Measurements from ENCODE around the gene PRKN. TPM values are rescaled to one million over a fixed set of nuclear protein-coding genes. Genes with fewer than 3 reads are reported as not detected.
A peak's percentile ranks its signal among the peaks of the same experiment; 100 is the strongest.

PRKN gene
- total RNA-seq, 2 experiments from 2014 or later, result 0.63 TPM; not detected in 1

DNA sequence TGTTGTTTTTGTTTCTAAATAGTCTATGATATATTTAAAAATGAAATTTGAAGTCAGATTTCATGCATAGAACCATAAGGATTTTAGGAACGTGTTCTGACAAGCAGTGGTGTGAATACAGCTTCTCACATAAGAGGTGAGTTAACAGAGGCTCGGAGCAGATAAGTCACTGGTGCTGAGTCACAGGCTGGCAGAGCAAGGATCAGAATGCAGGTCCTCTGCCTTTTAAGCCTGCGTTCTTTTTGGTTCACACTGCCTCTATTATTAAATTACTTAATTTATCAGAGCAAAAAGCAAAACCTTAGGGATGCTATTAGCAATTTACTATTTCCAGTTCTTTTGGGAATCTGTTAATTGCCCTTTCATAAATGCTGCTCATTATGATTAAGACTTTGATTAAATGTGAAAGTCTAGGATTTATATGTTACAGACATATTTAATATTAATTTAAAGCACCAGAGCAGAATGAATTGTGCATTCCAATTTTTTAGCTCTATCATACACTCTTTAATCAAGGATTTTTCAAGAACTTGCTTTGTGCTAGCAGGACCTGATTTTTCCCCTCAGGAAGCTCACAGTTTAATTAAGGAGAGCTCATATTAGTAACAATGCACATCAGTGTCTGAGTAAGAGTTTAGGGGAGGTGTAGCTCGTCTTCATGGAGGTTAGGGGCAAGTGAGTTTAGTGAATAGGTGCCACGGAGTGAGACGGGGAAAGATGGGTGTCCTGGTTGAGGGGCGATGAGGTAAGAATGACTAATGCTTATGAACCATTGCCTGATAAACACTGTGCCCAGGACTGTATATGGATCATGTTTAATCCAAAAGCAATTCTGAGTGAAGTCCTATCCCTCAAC, 1241.0 kb downstream of the PRKN start:
- H3K9me3 Mint-ChIP-seq (ENCODE audit: insufficient read depth), result no peaks in the 10 kb centered on the region
- ChIA-PET POLR2A (interaction anchor here (0.6 kb wide), 1 partner anchor 1514 kb away, joined by 3 read pairs; no protein-coding TSS in a partner anchor), CTCF (interaction anchor here (1.2 kb wide), 1 partner anchor 68 kb away, joined by 3 read pairs; no protein-coding TSS in a partner anchor)
- no peaks in the 10 kb centered on the region for H3K27me3 Mint-ChIP-seq (ENCODE audit: low read depth)
- no peaks in the 10 kb centered on the region for H3K36me3 Mint-ChIP-seq (ENCODE audit: low read depth)
- no peak for DNase-seq
- no peak overlapping the region for H3K4me3 Mint-ChIP-seq
- H3K4me1 Mint-ChIP-seq (ENCODE audit: low read depth), result no peaks in the 10 kb centered on the region
- no peak for ATAC-seq
- no peak overlapping the region for H3K27ac Mint-ChIP-seq

DNA sequence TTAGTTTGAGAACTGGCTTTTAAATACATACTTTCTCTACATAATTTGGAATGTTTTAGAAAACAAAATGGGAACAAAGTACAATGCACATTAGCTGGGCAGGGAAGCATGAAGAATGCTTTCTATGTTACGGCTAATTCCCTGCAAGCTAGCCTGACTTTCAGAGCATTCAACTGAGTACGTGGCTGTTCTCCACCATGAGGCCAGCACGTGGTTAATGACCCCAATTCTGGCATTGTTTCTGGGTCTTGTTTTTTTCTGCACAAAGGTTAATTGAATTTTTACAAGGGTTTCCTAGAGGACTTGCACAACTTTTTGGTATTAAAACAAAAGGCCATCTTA, 1245.1 kb downstream of the PRKN start:
- no peaks in the 10 kb centered on the region for H3K36me3 Mint-ChIP-seq (ENCODE audit: low read depth)
- CTCF ChIA-PET, result no interaction called here
- no peak overlapping the region for H3K4me3 Mint-ChIP-seq
- no peaks in the 10 kb centered on the region for H3K4me1 Mint-ChIP-seq (ENCODE audit: low read depth)
- POLR2A ChIA-PET, result no interaction called here
- H3K27ac Mint-ChIP-seq, result no peak overlapping the region
- H3K27me3 Mint-ChIP-seq (ENCODE audit: low read depth), result no peaks in the 10 kb centered on the region
- H3K9me3 Mint-ChIP-seq (ENCODE audit: insufficient read depth), result no peaks in the 10 kb centered on the region
- DNase-seq (no peak), ATAC-seq (no peak)

DNA sequence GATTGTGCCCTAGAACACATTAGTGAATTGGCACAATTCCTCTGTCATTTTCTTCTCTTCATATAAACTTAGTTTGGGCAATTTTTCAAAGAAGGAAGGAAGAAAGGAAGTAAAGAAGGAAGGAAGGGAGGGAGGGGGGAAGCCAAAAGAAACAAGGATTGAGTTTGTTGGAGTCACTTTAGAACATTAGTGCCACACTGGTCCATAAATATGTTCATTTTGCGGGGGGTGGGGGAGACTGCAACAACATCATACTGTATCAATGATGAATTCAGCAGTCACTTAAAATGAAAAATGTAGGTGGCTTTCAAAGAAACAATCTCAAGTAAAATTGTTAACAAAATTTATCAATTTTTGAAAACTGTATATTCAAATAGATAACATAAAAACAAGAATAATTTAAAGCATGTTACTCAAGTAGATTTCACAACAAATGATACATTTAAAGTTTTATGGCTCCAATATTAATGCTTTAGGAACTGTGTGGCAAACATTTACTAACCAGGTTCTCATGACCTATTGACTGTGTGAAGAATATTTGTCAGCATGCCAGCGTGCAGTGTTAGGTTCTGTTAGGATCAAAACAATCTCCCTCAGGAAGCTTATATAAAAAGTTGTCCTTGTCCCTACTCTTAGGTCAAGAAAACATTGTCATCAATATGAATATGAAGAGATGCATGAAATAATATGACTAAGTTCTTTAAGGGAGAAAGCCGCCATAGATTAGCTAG, 1245.6 kb downstream of the PRKN start:
- ATAC-seq, result no peak
- H3K27ac Mint-ChIP-seq, result no peak overlapping the region
- DNase-seq, result no peak
- ChIA-PET POLR2A (no interaction called here), CTCF (no interaction called here)
- H3K4me1 Mint-ChIP-seq (ENCODE audit: low read depth), result no peaks in the 10 kb centered on the region
- no peaks in the 10 kb centered on the region for H3K36me3 Mint-ChIP-seq (ENCODE audit: low read depth)
- H3K9me3 Mint-ChIP-seq (ENCODE audit: insufficient read depth), result no peaks in the 10 kb centered on the region
- no peak overlapping the region for H3K4me3 Mint-ChIP-seq
- no peaks in the 10 kb centered on the region for H3K27me3 Mint-ChIP-seq (ENCODE audit: low read depth)

DNA sequence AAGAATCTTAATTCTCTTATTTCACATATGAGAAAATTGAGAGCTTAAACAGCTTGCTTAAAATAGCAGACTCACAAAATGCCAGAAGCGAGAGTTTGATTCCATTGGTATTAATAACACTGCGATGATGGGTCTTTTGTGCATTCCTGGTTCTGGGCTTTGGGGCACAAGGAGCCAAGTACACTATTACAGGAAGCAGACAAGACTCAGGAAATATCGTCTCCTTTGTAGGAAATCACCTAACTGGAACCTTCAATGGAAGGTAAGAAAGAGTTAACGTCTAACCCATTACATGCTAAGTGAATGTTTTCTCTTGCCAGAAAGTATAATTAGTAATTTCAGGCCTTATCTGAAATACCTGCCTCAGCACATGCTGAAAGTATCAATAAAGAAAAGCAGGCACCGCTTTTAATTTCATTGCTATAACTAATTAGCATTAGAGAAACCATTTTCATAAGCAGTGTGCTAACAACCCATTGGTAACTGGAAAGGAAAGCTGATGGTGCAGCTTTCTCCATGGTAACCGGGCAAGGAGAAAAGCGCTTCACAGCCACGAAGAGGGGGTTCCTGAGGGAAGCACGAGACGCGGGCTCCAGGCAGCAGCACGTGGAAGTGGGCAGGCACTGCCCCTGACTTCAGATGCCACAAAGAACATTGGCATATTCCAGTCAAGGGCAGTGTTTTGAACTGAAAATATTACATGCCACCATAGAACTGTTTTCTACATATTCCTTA, 1247.0 kb downstream of the PRKN start:
- ChIA-PET CTCF (interaction anchor here (1.1 kb wide), 1 partner anchor 62 kb away, joined by 3 read pairs; no protein-coding TSS in a partner anchor), POLR2A (no interaction called here)
- H3K27ac Mint-ChIP-seq, result no peak overlapping the region
- no peaks in the 10 kb centered on the region for H3K27me3 Mint-ChIP-seq (ENCODE audit: low read depth)
- H3K4me1 Mint-ChIP-seq (ENCODE audit: low read depth), result no peaks in the 10 kb centered on the region
- no peaks in the 10 kb centered on the region for H3K36me3 Mint-ChIP-seq (ENCODE audit: low read depth)
- no peak overlapping the region for H3K4me3 Mint-ChIP-seq
- no peak for ATAC-seq
- H3K9me3 Mint-ChIP-seq (ENCODE audit: insufficient read depth), result no peaks in the 10 kb centered on the region
- no peak for DNase-seq

DNA sequence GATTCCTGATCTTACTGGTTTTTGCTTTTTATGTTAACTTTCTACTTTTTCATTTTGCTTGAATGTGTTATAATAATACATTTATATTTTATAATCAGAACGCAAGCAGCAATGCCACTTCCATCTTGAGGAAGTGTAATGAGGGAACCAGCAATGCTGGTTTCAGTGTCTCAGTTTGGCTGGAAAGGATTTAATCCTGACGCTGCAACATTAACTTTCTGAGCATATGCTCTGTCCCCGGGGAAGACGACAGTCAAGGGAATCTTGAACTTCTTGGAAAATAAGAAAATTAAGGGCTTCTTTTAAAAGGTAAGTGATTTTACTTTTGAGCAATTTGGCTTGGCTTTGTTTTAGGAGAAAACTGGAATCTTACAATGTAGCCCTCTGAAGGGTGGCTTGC, 1248.2 kb downstream of the PRKN start:
- DNase-seq, result no peak
- ATAC-seq, result no peak
- Mint-ChIP-seq H3K36me3 (ENCODE audit: low read depth) (no peaks in the 10 kb centered on the region), H3K9me3 (ENCODE audit: insufficient read depth) (no peaks in the 10 kb centered on the region), H3K4me1 (ENCODE audit: low read depth) (no peaks in the 10 kb centered on the region), H3K27me3 (ENCODE audit: low read depth) (no peaks in the 10 kb centered on the region), H3K4me3 (no peak overlapping the region), H3K27ac (no peak overlapping the region)
- ChIA-PET POLR2A (no interaction called here), CTCF (no interaction called here)

DNA sequence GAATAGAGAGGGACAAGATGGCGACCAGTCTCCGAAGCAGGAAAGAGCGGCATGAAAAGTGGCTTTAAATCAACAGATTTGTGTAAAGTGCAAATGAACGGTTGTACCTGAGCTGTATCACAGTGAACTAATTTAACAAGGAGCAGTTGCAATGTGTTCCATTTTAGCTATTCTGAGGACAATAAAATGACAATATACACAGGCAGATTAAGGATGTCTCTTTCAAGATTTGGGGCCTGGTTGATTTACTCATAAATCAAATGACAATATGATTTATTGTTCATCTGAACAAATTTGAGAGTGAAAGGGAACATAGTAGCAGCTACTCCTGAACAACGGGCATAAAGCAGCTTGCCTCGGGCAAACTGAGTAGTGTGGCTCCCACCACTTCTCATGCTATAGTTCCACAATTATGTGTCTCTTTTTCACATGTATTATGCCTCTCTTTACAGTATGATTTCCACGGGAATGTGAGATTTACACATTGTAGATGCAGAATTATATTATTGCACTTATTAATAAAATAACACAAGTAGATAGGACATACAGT, 1249.6 kb downstream of the PRKN start:
- Mint-ChIP-seq H3K4me3 (no peak overlapping the region), H3K36me3 (ENCODE audit: low read depth) (no peaks in the 10 kb centered on the region), H3K27me3 (ENCODE audit: low read depth) (no peaks in the 10 kb centered on the region), H3K9me3 (ENCODE audit: insufficient read depth) (no peaks in the 10 kb centered on the region), H3K27ac (no peak overlapping the region), H3K4me1 (ENCODE audit: low read depth) (no peaks in the 10 kb centered on the region)
- ChIA-PET CTCF (no interaction called here), POLR2A (no interaction called here)
- no peak for ATAC-seq
- no peak for DNase-seq

DNA sequence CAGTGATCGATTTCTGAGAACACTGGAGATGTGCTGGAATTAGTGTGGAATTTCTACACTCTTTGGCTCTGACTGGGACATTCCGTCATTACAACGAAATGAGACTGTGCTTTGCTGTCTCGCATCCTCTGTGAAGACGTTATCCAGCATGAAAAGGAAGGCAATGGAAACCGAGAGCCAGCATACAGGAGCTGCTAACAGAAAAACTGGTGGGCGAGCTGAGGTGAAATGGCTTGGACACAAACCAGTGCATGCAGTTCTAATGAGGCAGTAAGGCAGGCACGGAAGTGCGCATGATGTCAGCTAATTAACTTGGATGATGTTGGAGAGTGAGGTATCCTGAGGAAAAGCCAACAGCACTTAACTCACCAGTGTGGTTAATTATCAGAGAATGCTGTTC, 1250.9 kb downstream of the PRKN start:
- no peaks in the 10 kb centered on the region for H3K36me3 Mint-ChIP-seq (ENCODE audit: low read depth)
- H3K27me3 Mint-ChIP-seq (ENCODE audit: low read depth), result no peaks in the 10 kb centered on the region
- H3K4me3 Mint-ChIP-seq, result no peak overlapping the region
- ChIA-PET CTCF (no interaction called here), POLR2A (no interaction called here)
- DNase-seq, result no peak
- no peaks in the 10 kb centered on the region for H3K9me3 Mint-ChIP-seq (ENCODE audit: insufficient read depth)
- no peak overlapping the region for H3K27ac Mint-ChIP-seq
- H3K4me1 Mint-ChIP-seq (ENCODE audit: low read depth), result no peaks in the 10 kb centered on the region
- ATAC-seq, result no peak

DNA sequence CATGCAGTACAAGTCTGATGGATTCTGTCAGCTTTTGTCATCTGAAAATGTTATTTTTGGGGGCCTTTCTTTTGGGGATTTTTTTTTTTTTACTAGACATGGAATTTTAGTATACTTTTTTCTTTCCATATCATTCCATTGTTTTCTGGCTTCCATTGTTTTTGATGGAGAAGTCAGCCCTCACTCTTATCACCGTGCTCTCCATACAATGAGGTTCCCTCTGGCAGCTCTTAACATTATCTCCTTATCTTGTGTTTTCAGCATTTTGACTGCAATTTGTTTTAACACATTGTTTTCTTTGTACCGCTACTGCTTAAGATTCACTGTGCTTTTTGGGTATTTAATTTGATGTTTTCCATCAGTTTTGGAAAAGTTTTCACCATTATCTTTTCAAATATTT, 1262.2 kb downstream of the PRKN start:
- Mint-ChIP-seq H3K36me3 (ENCODE audit: low read depth) (no peaks in the 10 kb centered on the region), H3K27me3 (ENCODE audit: low read depth) (peaks cover 4% of the 10 kb centered on the region), H3K4me1 (ENCODE audit: low read depth) (no peaks in the 10 kb centered on the region), H3K4me3 (no peak overlapping the region), H3K9me3 (ENCODE audit: insufficient read depth) (no peaks in the 10 kb centered on the region), H3K27ac (no peak overlapping the region)
- CTCF ChIA-PET, result no interaction called here
- DNase-seq (no peak), ATAC-seq (no peak)
- POLR2A ChIA-PET, result no interaction called here

DNA sequence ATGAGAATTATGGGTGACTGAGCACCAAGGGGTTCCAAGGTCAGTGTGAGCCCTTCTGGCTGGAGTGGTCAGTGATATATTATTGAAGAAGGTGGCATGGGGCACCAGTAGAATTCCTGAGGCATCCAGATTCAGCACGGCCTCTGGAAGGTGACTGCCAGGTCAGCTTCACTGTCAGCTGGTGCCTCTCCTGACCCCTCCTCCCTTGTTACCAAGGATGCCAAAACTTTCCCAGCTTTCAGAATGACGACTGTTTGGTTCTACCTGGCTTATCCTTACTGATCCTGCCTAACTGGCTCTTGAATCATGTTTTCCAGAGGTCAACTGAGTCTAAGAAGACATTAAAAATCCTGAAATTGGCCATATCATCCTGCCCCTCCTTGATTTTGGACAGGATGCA, 1264.5 kb downstream of the PRKN start:
- no peak for ATAC-seq
- H3K4me3 Mint-ChIP-seq, result no peak overlapping the region

DNA sequence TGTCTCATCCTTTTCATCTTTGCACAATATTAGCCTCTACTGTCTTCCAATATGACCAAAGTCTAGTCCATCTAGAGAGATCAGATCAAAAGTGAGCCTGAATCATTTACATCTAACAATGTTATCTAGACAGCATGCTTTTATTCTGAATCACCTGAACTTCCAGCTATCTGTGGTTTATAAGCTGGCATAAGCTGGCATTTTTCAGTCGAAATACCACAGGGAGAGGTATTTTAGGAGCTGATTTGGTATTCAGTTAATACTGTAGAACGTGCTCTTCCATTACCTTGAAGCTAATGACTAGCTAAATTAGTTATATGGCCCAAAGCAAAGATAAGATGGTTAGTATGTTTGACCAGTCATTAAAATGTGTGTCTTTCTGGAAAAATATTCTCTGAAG, 1265.4 kb downstream of the PRKN start:
- POLR2A ChIA-PET, result no interaction called here
- peaks cover 4% of the 10 kb centered on the region for H3K27me3 Mint-ChIP-seq (ENCODE audit: low read depth)
- no peak for ATAC-seq
- H3K4me3 Mint-ChIP-seq, result no peak overlapping the region
- no peak overlapping the region for H3K27ac Mint-ChIP-seq
- no peaks in the 10 kb centered on the region for H3K9me3 Mint-ChIP-seq (ENCODE audit: insufficient read depth)
- no peaks in the 10 kb centered on the region for H3K36me3 Mint-ChIP-seq (ENCODE audit: low read depth)
- no peak for DNase-seq
- CTCF ChIA-PET, result no interaction called here
- peaks cover 27% of the 10 kb centered on the region for H3K4me1 Mint-ChIP-seq (ENCODE audit: low read depth)

More for the DNA sequence above, 1264.5 kb downstream of the PRKN start:
- no peak overlapping the region for H3K27ac Mint-ChIP-seq
- H3K36me3 Mint-ChIP-seq (ENCODE audit: low read depth), result no peaks in the 10 kb centered on the region
- H3K9me3 Mint-ChIP-seq (ENCODE audit: insufficient read depth), result no peaks in the 10 kb centered on the region
- H3K4me1 Mint-ChIP-seq (ENCODE audit: low read depth), result peaks cover 18% of the 10 kb centered on the region
- POLR2A ChIA-PET, result no interaction called here
- no peak for DNase-seq
- H3K27me3 Mint-ChIP-seq (ENCODE audit: low read depth), result peaks cover 4% of the 10 kb centered on the region
- CTCF ChIA-PET, result no interaction called here

DNA sequence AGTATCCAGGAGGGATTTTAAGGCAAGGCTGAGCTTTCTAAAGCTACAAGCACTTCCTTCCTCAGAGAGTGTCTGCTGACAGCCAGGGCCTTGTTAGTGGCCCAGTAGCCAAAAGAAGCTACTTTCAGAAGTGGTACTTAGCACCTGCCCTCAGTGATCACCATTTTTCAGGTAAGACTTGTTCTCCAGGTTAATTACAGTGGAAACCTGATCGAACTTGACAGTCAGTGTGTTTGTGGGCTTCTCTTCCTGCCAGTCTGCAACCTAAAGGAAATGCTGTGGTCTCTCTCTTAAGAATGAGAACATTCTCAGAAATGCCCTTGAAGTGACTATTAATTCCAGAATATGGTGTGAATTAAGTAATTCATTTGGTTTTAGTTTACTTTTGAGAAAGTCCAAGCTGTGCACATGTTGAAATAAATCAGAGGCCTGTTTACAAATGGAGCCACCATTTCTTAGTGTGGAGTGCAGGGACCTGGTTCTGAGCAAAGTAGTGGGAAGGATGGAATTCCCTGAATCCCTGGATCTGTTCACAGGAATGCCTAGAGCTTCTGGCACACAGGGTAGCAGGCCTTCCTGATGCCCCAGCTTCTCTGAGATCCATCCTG, 1268.5 kb downstream of the PRKN start:
- H3K27ac Mint-ChIP-seq, result peak overlapping the region; percentile 65
- CTCF ChIA-PET, result interaction anchor here (4.1 kb wide), 1 partner anchor 40 kb away, joined by 15 read pairs; no protein-coding TSS in a partner anchor
- H3K4me1 Mint-ChIP-seq (ENCODE audit: low read depth), result peaks cover 32% of the 10 kb centered on the region
- DNase-seq, result peak; percentile 25
- no peak overlapping the region for H3K4me3 Mint-ChIP-seq
- H3K27me3 Mint-ChIP-seq (ENCODE audit: low read depth), result peaks cover 7% of the 10 kb centered on the region
- no peaks in the 10 kb centered on the region for H3K36me3 Mint-ChIP-seq (ENCODE audit: low read depth)
- POLR2A ChIA-PET, result no interaction called here
- H3K9me3 Mint-ChIP-seq (ENCODE audit: insufficient read depth), result no peaks in the 10 kb centered on the region
- ATAC-seq, result peak; percentile 55

Measured in activated CD8-positive, alpha-beta T cell treated with anti-CD3 and anti-CD28 coated beads, Interleukin-2, amount 10 ng/mL, durations not matched to agents 7 days and 5 days (primary cell).